Lower leg skin (tissue), 3 donors: ENCODE results near the gene TEC.
"Not testable (repeated sequence)": the region's sequence is repeated elsewhere in the genome, so short reads cannot be mapped to it uniquely, and the experiment has no call there.

ENCODE experiments used
- CTCF ChIP-seq, 3 donors: fragments of 450-650 bp; IDR thresholded peaks; one replicate each; pipeline ENCODE4 v1.5.1; 2016; ENCODE audit warnings: antibody characterized with exemption in 3 of 3, mild to moderate bottlenecking in 3 of 3, moderate library complexity in 2 of 3
- POLR2A ChIP-seq, 2 donors: fragments of 450-650 bp; IDR thresholded peaks; one replicate each; pipeline ENCODE4 v1.6.1; 2016 to 2017; ENCODE audit warnings: antibody characterized with exemption in 2 of 2, mild to moderate bottlenecking in 1 of 2, moderate library complexity in 1 of 2

GRCh38 chr4:48187066-48187465 lies 82.6 kb downstream of the TEC start:
- TF ChIP-seq POLR2A, CTCF (IDR thresholded peaks at IDR 0.05): not testable (repeated sequence)
